T-helper 22 cell (primary cell): Measurements from ENCODE around the gene RPRD1A.
A peak's percentile ranks its signal among the peaks of the same experiment; 100 is the strongest.
"Not testable (repeated sequence)": the region's sequence is repeated elsewhere in the genome, so short reads cannot be mapped to it uniquely, and the experiment has no call there.

ENCODE experiments used
- DNase-seq: peaks from one replicate; pipeline ENCODE4 v3.0.0-alpha.2; 2020; ENCODE audit warnings: low read depth

The RPRD1A gene, protein sequence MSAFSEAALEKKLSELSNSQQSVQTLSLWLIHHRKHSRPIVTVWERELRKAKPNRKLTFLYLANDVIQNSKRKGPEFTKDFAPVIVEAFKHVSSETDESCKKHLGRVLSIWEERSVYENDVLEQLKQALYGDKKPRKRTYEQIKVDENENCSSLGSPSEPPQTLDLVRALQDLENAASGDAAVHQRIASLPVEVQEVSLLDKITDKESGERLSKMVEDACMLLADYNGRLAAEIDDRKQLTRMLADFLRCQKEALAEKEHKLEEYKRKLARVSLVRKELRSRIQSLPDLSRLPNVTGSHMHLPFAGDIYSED

DNA sequence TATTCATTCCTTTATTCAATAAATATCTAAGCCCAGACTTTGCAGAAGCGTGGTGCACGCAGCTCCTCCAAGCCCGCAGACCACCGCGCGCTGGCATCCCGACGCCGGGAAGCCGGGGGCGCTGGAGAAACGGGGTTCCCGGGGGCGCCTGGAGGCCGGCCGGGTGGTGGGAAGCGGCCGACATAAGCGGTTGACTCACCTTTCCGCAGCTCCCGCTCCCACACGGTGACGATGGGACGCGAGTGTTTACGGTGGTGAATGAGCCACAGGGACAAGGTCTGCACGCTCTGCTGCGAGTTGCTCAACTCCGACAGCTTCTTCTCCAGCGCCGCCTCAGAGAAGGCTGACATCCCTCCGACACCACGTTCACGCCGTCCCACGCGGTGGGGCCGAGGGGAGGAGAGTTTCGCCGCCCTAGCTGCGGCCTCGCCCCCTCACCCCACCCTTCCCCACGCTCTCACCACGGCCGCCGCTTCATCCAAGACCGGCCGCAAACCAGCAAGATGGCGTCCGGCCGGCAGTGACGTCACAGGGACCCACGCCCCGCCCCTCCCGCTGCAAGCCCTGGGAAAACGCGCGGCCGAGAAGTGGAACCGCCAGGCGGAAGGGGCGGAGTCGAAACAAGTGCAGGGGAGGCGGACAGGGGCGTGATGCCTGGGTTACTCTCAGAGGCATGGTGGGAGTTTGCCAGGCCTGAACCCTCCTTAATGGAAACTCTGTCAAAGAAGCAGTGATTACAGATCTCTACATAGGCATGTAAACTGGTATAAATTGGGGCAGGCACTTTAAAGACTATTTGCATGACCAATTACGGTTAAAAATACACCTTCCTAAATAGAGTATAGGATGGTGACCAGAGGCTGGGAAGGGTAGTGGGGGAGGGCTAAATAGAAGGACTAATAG, at the start of gene RPRD1A:
Gene RPRD1A (minus strand): TSS at position 505 of the 903 bp plus-strand sequence. CDS start 155 bp downstream, at position 350.
- peak; percentile 90 for DNase-seq

DNA sequence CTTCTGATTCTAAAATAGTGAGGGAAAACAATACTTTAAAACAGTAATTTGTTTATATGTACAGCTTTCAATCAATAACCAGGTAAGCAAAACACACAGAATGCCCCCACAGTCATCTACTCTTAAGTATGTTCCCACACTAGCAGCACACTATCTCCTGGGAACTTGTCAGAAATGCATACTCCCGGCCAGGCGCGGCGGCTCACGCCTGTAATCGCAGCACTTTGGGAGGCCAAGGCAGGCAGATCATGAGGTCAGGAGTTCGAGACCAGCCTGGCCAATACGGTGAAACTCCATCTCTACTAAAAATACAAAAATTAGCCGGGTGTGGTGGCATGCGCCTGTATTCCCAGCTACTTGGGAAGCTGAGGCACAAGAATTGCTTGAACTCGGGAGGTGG, 49.4 kb upstream of the RPRD1A start:
- not testable (repeated sequence) for DNase-seq

DNA sequence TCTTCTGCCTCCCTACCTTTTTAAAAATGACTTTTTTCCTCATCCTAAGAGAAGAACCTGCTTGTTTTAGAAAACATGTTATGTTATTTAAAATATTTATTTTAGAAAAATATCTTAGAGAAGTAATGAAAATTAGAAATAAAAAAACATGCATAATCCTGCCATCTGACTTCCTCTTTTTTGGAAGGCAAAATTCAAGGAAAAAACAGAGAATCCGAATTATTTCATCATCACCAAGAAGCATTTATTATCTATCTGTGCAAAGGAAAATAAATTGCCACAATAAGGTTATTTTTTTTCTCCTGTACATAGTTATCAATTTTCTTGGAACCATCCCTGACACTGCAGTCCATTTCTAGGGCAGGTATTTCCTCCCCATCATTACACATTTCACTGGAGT, 47.4 kb upstream of the RPRD1A start:
- no peak for DNase-seq

DNA sequence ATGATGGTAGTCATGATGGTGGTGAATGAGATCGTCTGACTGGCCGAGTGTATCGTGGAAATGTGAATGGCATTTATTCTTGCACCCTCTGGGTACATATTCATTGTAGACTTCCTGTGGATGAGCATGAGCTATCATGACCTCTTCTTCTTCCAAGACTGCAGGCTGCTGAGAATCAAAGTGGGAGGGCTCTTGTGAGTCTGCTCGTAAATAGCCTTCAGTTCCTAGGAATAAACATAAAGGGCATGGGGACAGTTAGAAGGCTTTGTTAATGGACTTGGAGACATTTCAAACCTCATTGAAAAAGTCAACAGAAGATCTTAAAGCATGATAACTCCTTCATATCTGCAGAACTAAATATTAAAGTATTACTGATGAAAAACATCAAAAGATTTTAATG, 46.9 kb upstream of the RPRD1A start:
- DNase-seq: no peak

DNA sequence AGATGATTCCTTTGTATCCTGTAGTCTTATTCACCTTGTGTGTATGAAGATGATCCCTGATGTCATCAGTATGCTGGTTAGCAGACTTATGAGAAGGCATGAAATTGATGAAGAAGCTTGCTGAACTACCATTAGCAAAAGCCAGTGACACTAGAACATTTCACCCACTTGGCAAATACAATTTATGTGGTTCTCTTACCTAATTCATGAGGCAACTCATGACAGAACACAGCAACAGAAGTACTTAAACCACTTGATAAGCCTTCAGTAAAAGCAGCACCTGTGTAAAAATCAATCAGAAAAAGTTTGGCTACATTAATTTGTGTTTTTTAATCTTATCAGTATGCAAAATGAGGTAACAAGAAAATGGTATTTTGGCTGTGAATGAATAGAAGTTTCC, 44.9 kb upstream of the RPRD1A start:
- no peak for DNase-seq

DNA sequence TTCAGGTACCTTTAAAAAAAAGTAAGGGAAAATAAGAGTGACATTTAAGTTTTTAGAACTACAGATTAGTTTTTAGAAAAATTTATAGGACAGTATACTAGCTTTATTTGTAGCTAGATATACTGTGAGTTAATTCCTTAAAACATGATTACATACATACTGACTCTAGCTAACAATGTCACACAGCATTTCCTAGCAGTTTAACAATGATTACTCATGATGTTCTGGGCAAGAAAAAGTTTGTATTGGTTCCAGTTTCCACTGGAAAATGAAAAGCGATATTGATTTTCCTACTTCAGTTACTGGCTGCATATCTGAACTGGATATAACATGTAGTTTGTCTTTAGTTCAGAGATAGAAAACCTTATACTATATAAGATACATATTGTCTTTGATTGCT, 42.4 kb upstream of the RPRD1A start:
- no peak for DNase-seq

DNA sequence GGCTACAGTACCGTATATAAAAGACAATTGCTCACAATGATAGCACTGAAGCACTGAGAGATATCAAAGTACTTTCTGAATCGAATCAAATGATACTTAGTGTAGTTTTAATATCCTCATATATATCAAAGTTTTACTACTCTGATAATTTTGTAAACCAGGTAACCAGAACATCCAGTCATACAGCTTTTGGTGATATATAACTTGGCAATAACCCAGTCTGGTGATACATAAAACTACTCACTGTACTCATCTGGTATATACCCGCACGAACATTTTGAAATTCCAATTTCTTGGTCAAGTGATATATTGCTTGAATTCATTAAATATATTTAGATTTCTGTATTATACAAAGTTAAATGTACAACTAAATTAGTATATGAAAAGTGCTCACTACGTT, 41.2 kb upstream of the RPRD1A start:
- DNase-seq: no peak

DNA sequence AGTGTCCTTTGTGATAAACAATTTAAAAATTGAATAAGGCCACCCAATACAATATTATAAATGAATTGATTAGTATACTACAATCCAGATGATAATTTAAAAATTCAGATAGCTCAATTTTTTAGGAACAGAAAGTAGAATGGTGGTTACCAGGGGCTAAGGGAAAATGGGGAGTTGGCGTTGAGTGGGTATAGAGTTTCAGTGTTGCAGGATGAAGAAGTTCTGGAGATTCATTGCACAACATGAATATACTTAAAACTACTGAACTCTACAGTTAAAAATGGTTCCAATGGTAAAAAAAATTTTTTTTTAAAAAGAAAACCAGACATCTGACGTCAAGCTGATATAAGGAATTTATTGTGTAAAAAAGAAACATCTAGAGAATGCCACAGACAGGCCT, 40.8 kb upstream of the RPRD1A start:
- no peak for DNase-seq

DNA sequence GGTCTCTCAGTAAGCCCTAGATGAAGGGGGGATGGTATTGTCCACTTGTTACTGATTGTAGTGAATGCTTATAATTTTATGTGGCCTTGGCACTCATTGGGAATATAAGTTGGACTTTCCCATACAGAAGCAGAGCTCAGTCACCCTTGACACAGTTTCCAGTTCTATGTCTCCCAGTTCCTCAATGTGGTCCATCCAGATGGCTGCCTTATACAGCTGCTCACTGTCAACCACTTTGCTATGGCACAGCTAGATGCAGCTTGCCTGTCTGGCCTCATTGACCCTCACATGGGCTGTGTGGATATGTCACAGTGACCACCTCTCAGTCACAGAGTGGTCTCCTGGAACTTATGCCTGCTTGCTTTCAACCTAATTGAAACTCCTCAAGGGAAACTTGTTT, 40.1 kb upstream of the RPRD1A start:
- no peak for DNase-seq

DNA sequence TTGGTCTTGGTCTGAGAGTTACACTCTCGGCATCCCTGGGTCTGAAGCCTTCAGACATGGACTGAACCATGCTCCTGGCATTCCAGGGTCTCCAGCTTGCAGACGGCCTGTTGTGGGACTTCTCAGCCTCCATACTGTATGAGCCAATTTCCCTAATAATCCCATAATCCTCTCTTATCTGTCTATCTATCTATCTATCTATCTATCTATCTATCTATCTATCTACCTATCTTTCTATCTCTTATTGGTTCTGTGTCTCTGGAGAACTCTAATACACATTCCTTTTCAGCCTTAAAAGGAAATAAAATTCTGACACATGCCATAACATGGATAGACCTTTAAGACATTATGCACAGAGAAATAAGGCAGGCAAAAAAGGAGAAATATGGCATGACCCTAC, 37.4 kb upstream of the RPRD1A start:
- no peak for DNase-seq

DNA sequence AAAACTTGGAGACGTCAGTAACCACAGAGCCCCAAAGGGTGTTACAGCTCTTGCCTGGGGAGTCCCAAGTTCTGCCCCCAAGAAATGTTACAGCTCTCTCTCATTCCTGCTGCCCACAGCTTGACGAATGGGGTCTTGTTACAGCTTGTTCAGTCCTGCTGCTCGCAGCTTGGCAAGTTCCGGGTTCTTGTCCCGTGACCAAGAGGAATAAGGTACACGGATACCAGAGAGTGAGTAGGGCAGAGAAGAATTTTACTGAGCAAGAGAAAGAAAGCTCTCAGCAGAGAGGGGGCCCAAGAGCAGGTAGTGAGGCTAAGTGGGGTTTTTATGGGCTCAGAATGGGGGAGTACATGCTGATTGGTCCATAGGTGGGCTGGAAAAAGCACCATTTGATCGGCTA, 34.6 kb upstream of the RPRD1A start:
- no peak for DNase-seq

DNA sequence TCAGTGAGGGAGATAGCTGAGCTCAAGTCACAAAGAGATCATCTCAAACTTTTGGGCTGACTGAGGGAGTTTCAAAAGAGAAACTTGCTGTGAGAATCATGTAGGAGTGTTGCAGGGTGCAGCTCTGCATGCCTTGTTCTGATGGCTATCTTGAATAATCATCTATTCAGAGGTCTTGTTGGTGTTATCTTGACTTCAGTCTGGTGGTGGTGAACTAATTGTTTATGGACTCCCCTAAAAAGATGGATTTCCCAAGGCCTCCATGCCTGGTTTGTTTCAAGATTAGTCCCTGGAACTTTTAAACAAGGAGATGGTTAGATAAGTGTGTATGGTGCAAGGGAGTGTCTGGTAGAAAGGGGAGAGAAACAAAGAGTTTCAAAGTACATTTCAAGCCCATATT, 32.0 kb upstream of the RPRD1A start:
- DNase-seq: no peak

DNA sequence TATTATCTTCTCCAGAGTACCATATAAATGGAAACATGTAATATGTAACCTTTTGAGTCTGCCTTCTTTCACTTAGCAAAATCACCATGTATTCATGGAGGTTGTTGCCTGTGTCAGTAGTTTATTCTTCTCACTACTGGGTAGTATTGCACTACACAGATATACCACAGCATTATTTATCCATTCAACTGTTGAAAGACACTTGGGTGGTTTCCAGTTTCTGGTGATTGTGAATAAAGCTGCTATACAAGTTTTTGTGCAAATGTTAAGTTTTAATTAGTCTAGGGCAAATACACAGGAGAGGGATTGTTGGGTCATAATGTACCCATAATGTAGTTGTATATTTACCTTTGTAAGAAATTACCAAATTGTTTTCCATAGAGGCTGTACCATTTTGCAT, 29.6 kb upstream of the RPRD1A start:
- DNase-seq: no peak

DNA sequence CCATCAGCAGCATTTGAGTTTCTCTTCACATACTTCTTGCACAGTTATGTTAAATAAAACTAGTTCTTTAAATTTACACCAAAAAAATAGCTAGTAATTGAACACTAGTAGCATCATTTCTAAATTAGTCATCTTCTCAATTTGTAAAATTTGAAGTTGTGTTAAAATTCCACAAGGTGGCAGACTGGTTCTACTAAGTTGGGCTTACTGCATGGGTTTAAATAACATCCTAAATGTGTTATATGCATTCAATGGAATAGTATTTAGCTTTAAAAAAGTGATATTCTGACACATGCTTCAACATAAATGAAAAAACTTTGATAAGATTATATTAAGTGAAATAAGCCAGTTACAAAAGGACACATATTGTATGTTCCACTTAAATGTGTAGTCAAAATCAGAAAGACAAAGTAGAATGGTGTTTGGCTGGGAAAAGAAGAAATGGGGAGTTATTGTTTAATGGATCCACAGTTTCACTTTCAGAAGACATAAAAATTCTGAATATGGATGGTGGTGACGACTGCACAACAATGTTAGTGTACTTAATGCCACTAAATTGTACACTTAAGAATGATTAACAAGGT, 28.7 kb upstream of the RPRD1A start:
- no peak for DNase-seq

DNA sequence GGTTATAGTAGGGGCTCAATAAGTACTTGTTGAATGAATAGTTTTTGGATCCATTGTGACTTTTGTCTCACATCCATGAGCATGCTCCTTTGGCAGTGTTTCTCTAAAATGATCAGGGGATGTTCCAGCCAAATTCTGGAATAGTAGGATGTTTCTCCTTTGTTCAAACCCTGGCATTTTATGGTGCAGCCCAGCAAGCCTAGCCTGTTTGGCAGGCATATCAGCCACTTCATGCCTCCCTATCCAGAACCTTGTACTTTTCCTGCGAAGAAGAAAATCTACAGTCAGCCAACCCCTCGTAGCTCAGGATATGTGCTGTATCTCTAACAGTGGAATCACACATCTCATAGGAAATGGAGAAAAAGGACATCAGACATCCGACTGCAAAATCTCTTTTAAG, 27.1 kb upstream of the RPRD1A start:
- no peak for DNase-seq

DNA sequence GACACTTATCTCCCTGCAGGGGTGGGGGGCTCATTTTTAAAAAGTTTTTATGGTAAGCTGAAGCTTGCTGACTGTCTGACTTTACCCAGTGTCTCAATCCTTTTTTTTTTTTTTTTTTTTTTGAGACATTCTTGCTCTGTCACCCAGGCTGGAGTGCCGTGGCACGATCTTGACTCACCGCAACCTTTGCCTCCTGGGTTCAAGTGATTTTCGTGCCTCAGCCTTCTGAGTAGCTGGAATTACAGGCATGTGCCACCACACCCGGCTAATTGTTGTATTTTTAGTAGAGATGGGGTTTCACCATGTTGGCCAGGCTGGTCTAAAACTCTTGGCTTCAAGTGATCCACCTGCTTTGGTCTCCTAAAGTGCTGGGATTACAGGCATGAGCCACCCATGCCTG, 24.8 kb upstream of the RPRD1A start:
- DNase-seq: not testable (repeated sequence)

DNA sequence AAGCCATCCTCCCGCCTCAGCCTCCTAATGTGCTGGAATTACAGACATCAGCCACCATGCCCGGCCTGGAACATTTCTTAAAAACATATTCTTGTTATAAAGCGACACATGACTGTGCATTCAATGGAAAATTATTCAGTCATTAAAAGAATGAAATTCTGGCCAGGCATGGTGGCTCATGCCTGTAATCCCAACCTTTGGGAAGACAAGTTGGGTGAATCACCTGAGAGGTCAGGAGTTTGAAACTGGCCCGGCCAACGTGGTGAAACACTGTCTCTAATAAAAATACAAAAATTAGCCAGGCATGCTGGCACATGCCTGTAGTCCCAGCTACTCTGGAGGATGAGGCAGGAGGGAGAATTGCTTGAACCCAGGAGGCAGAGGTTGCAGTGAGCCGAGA, 21.6 kb upstream of the RPRD1A start:
- no peak for DNase-seq

DNA sequence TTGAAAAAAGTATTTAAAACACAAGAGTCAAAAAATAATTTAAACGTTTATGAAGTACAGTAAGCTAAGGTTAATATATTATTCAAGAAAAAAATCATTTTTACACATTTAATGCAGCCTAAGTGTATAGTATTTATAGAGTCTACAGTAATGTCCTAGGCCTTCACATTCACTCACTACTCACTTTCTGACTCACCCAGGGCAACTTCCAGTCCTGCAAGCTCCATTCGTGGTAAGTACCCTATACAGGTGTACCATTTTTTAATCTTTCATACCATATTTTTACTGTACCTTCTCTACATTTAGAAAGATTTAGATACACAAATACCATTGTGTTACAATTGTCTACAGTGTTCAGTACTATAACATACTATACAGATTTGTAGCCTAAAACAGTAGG, 20.9 kb upstream of the RPRD1A start:
- no peak for DNase-seq

DNA sequence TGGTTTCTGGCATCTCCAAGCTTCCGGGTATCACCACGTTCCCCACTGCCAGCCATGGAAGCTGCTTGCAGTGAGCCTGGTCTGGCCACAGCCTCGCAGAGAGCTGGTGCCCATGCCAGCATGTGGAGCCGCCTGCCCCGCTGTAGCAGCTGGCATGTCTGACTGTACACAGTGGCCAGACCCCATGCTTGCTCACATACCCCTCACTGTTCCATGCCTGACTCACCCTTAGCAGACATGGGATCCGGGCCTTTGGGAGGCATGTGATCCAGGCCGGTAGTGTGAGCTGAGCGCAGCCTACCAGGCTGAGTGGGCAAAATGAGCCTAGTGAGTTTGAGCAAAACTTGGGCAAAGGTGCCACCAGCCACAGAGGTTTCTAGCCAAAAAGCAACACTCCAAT, 18.8 kb upstream of the RPRD1A start:
- no peak for DNase-seq

DNA sequence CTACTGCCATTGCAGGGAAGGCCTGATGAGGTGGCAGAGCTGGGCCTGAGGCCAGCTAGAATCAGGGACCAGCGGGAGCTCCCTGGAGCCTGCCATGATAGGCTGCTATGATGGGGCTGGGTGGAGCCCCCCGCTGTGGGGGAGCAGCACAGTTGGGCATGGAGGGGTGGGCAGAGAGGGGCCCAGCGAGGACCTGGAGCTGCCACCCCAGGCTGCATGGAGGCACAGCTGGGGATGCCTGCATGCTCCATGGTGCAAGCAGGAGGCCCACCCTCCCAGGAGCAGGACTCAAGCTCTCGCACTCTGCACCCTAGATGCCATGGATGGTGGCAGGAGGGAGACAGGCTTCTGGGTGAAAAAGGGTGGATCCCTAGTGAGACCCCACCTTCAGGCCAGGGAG, 17.8 kb upstream of the RPRD1A start:
- no peak for DNase-seq

DNA sequence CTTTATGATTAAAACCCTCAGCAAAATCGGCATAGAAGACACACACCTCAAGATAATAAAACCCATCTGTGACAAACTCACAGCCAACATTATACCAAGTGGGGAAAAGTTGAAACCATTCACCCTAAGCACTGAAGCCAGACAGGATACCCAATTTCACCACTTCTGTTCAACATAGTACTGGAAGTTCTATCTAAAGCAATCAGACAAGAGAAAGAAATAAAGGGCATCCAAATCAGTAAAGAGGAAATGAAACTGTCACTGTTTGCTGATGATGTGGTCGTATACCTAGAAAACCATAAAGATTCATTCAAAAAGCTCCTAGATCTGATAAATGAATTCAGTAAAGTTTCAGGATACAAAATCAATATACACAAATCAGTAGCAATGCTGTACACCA, 16.4 kb upstream of the RPRD1A start:
- DNase-seq: no peak

DNA sequence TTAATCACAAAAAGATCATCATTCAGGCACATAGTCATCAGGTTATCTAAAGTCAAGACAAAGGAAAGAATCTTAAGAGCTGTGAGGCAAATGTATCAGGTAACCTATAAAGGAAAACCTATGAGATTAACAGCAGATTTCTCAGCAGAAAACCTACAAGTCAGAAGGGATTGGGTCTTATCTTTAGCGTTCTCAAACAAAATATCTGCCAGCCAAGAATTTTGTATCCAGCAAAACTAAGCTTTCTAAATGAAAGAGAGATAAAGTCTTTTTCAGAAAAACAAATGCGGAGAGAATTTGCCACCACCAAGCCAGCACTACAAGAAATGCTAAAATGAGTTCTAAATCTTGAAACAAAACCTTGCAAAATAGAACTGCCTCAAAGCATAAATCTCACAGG, 13.8 kb upstream of the RPRD1A start:
- not testable (repeated sequence) for DNase-seq
